Thyroid gland (tissue), 4 donors: ENCODE results near the gene CNFN. TPM values are rescaled to one million over a fixed set of nuclear protein-coding genes. Genes with fewer than 3 reads are reported as not detected.
A peak's percentile ranks its signal among the peaks of the same experiment; 100 is the strongest.

Experiments
- DNase-seq, 2 donors: peaks; one replicate each; pipeline ENCODE4 v3.0.0-alpha.2; 2019
- H3K27ac ChIP-seq, 3 donors: fragments of 200-600 bp; sonication (generic); 1 replicate in 2 of 3; 2 replicates in 1 of 3; pipeline ENCODE4 v1.5.1; 2016 to 2019; ENCODE audit warnings: mild to moderate bottlenecking in 1 of 3, moderate library complexity in 1 of 3
- H3K27me3 ChIP-seq: fragments of 200-600 bp; sonication (generic); one replicate; pipeline ENCODE4 v1.5.1; 2019
- H3K36me3 ChIP-seq, 2 donors: fragments of 200-600 bp; sonication (generic); one replicate each; pipeline ENCODE4 v1.5.1; 2016 to 2019
- H3K4me1 ChIP-seq, 2 donors: fragments of 200-600 bp; sonication (generic); one replicate each; pipeline ENCODE4 v1.5.1; 2017 to 2019
- H3K4me3 ChIP-seq, 3 donors: fragments of 200-600 bp; sonication (generic); replicated peaks in 1 of 3; 1 replicate in 2 of 3; 2 replicates in 1 of 3; pipeline ENCODE4 v1.5.1; 2016; ENCODE audit warnings: mild to moderate bottlenecking in 1 of 3
- H3K9me3 ChIP-seq: fragments of 200-600 bp; sonication (generic); one replicate; pipeline ENCODE4 v1.5.1; 2017
- POLR2A ChIP-seq, 2 donors: fragments of 450-650 bp; IDR thresholded peaks; one replicate each; pipeline ENCODE4 v1.6.1; 2017; ENCODE audit warnings: antibody characterized with exemption in 2 of 2, mild to moderate bottlenecking in 2 of 2, moderate library complexity in 1 of 2
- WGBS, 2 donors: methylation state at CpG; one replicate each; pipeline ENCODE4 v1.1.5; 2017; 5-methylcytosine and 5-hydroxymethylcytosine counted together
- intact Hi-C: fragments of 100-400 bp; cut with DNase I; formaldehyde crosslinking; loops from one replicate; pipeline ENCODE4 v1.15.1; 2023
- total RNA-seq, 4 donors: library from RNA; depleted of rRNA; stranded (reverse); fragments of >200 nt; gene quantifications; one replicate each; pipeline ENCODE4 v1.2.3, GENCODE V29; 2016
- TF ChIP-seq, protein P1 (sequence below), 6 experiments: fragments of 200-600 bp in 3 of 6; fragments of 450-650 bp in 3 of 6; sonication (generic) in 3 of 6; IDR thresholded peaks; one replicate each; pipeline ENCODE4 v1.5.1; 2016 to 2019; ENCODE audit warnings: antibody characterized with exemption in 6 of 6, mild to moderate bottlenecking in 2 of 6, inconsistent platforms in 1 of 6, moderate library complexity in 1 of 6

CNFN gene
- total RNA-seq, 4 donors from 2014 or later = 1.0 TPM; not detected in 3

DNA sequence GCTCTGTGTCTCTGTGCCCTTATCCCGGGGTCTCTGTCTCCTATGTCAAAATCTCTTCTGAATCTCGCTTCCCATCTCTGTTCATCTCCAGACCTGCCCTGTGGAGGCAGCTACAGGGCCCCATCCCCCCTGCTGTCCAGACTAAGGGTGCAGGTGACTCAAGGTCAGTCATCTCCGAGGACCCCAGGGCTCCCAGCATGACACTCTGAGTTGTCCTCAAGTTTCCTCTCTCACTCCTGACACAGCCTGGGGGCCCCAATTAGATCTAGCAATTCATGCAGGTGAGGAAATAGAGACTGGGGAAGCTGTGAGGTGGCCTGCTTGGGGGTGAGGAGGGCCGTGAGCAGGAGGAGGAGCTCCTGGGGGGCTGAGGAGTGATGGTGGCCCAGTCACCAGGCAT, 2.1 kb upstream of the CNFN start:
- 68 to 78% methylated on average over 4 of the region's 4 CpGs for WGBS, 2 donors
- H3K4me1 ChIP-seq = peaks cover 2 to 8% of the 10 kb centered on the region in 2 donors
- intact Hi-C loops = no loop called here

DNA sequence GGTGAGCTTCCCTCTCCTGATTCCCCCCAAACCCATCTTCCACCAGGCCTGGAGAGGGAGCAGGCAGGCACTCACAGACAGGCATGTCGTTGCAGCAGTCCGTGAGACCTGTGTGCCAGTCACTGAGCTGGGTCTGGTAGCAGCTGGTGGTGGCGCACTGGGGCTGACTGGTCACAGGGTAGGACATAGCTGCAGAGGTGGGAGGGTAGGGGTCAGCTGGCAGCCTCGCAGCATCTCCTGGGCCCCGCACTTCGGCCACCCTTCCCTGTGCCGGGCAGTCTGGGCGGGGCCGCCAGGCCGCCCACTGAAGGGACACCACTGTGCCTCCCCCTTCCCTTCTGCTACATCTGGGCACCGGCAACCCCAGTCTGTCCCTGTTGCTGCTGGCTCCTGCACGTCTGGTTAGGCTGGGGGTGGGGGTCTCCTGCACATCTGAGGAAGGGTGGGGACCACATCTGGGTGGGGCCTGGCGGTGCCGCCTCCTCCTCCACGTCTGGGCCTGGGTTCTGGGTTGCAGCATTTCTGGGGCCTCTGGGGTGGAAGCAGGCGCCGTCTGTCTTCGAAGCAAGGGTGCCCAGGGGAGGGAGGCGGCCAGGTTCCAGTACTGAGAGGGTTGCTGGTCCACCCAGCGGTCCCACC, 1.1 kb downstream of the CNFN start:
- no peaks in the 10 kb centered on the region for H3K9me3 ChIP-seq
- no peak overlapping the region for H3K4me3 ChIP-seq
- no peaks in the 10 kb centered on the region for H3K27me3 ChIP-seq
- TF ChIP-seq, protein P1, sequence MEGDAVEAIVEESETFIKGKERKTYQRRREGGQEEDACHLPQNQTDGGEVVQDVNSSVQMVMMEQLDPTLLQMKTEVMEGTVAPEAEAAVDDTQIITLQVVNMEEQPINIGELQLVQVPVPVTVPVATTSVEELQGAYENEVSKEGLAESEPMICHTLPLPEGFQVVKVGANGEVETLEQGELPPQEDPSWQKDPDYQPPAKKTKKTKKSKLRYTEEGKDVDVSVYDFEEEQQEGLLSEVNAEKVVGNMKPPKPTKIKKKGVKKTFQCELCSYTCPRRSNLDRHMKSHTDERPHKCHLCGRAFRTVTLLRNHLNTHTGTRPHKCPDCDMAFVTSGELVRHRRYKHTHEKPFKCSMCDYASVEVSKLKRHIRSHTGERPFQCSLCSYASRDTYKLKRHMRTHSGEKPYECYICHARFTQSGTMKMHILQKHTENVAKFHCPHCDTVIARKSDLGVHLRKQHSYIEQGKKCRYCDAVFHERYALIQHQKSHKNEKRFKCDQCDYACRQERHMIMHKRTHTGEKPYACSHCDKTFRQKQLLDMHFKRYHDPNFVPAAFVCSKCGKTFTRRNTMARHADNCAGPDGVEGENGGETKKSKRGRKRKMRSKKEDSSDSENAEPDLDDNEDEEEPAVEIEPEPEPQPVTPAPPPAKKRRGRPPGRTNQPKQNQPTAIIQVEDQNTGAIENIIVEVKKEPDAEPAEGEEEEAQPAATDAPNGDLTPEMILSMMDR (IDR thresholded peaks at IDR 0.05) = no peak
- no peak for TF ChIP-seq POLR2A (IDR thresholded peaks at IDR 0.05)
- DNase-seq = no peak
- no peak overlapping the region for H3K27ac ChIP-seq
- intact Hi-C loops = no loop called here
- WGBS, 2 donors = 78 to 84% methylated on average over 6 to 17 of the region's 20 CpGs
- H3K4me1 ChIP-seq = peaks cover 6 to 9% of the 10 kb centered on the region in 2 donors
- H3K36me3 ChIP-seq = no peaks in the 10 kb centered on the region

More for the DNA sequence above, 2.1 kb upstream of the CNFN start:
- no peaks in the 10 kb centered on the region for H3K9me3 ChIP-seq
- H3K27me3 ChIP-seq = no peaks in the 10 kb centered on the region
- no peaks in the 10 kb centered on the region for H3K36me3 ChIP-seq
- H3K27ac ChIP-seq = no peak overlapping the region
- no peak overlapping the region for H3K4me3 ChIP-seq
- no peak for DNase-seq
- no peak for TF ChIP-seq POLR2A (IDR thresholded peaks at IDR 0.05)
- TF ChIP-seq, protein P1 (IDR thresholded peaks at IDR 0.05) = no peak

DNA sequence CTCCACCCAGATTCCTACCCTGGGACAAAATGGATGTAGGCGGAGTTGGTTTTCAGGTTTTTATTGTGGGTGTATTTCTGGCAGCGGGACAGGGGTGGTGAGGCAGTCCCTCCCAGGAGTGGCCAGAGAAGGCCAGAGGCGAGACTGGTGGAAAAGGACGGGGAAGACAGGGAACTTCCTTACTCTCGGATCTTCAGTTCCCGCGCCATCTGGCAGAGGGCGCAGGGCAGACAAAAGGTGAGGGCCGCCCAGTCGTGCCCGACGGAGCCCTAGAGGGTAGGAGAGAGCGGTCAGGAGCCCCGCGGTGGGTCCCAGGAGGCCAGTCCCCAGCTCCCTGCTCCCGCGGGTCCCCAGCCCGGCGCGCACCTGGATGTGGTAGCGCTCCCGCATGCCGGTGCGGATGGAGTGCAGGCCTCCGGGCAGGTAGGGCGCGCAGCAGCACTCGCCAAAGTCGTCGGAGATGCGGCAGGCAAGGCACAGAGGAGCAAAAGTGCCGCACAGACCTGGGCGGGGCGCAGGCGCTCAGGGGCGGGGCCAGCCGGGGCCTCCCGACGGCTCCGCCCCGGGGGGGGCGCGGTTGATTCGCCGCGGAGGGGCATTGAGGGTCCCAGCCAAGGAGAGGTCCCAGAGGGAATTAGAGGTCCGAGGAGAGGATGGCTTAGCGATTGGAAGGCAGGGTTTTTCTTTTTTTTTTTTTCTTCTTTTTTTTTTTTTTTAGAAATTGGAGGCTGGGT, 3.0 kb downstream of the CNFN start:
- Histone ChIP-seq H3K27ac (peak overlapping the region in 1 of 3 donors; percentile 24), H3K4me1 (peaks cover 6 to 9% of the 10 kb centered on the region in 2 donors), H3K9me3 (no peaks in the 10 kb centered on the region), H3K36me3 (no peaks in the 10 kb centered on the region), H3K27me3 (no peaks in the 10 kb centered on the region), H3K4me3 (peak overlapping the region in 1 of 3 donors; percentile 29)
- peak; percentile 53 to 64 for DNase-seq
- intact Hi-C loops = no loop called here
- WGBS, 2 donors = 4 to 5% methylated on average over 29 to 46 of the region's 48 CpGs
- TF ChIP-seq, protein P1 (IDR thresholded peaks at IDR 0.05) = peak in 4 of 6 experiments; percentile 19 to 45 (median 34)
- no peak for TF ChIP-seq POLR2A (IDR thresholded peaks at IDR 0.05)

DNA sequence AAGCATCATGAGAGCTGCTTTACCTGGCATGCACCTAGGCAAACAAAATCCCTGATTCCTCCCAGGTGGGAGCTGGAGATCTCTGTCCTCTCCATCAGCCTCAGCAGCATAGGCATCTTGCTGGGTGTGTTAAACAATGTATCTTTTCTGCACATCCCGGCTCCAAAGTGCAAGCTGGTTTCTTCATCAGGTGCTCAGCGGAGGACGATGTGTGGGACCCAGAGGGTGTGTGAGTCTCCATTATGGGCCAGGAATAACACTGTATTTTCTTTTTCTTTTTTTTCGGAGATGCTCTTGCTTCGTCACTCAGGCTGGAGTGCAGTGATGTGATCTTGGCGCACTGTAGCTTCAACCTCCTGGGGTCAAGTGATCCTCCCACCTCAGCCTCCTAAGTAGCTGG, 9.9 kb downstream of the CNFN start:
- TF ChIP-seq POLR2A (IDR thresholded peaks at IDR 0.05) = no peak
- TF ChIP-seq, protein P1 (IDR thresholded peaks at IDR 0.05) = no peak
- H3K4me1 ChIP-seq = no peaks in the 10 kb centered on the region
- DNase-seq = no peak
- no peak overlapping the region for H3K27ac ChIP-seq
- 73 to 74% methylated on average over 6 of the region's 6 CpGs for WGBS, 2 donors
- H3K9me3 ChIP-seq = no peaks in the 10 kb centered on the region
- no peaks in the 10 kb centered on the region for H3K27me3 ChIP-seq
- no peak overlapping the region for H3K4me3 ChIP-seq
- peaks cover 0 to 4% of the 10 kb centered on the region in 2 donors for H3K36me3 ChIP-seq
- intact Hi-C loops = no loop called here
